Measurements from ENCODE around the gene DLEC1.

Gene DLEC1

GRCh38 chr3:38006445-38006995 is 32.5 kb upstream of the DLEC1 start:
- no peak overlapping the region for H3K27ac Mint-ChIP-seq
- no peaks in the 10 kb centered on the region for H3K27me3 Mint-ChIP-seq (ENCODE audit: low read depth)
- peaks cover 21% of the 10 kb centered on the region for H3K36me3 Mint-ChIP-seq (ENCODE audit: low read depth)
- H3K4me1 Mint-ChIP-seq, result peaks cover 12% of the 10 kb centered on the region
- no peaks in the 10 kb centered on the region for H3K9me3 Mint-ChIP-seq
- TF ChIP-seq CTCF (IDR thresholded peaks at IDR 0.05; ENCODE audit: unreplicated experiment in 3 of 3), result no peak
- H3K4me3 Mint-ChIP-seq, result no peak overlapping the region

GRCh38 chr3:38007754-38008090 is 31.3 kb upstream of the DLEC1 start:
- H3K4me3 Mint-ChIP-seq, result no peak overlapping the region
- H3K9me3 Mint-ChIP-seq, result no peaks in the 10 kb centered on the region
- H3K27me3 Mint-ChIP-seq (ENCODE audit: low read depth), result no peaks in the 10 kb centered on the region
- H3K27ac Mint-ChIP-seq, result no peak overlapping the region
- H3K4me1 Mint-ChIP-seq, result peaks cover 12% of the 10 kb centered on the region
- peaks cover 25% of the 10 kb centered on the region for H3K36me3 Mint-ChIP-seq (ENCODE audit: low read depth)
- TF ChIP-seq CTCF (IDR thresholded peaks at IDR 0.05; ENCODE audit: unreplicated experiment in 3 of 3), result no peak

- Mint-ChIP-seq H3K4me3 (no peak overlapping the region), H3K9me3 (no peaks in the 10 kb centered on the region), H3K27ac (no peak overlapping the region), H3K27me3 (ENCODE audit: low read depth) (no peaks in the 10 kb centered on the region), H3K36me3 (ENCODE audit: low read depth) (peaks cover 25% of the 10 kb centered on the region), H3K4me1 (peaks cover 12% of the 10 kb centered on the region)
- no peak for TF ChIP-seq CTCF (IDR thresholded peaks at IDR 0.05; ENCODE audit: unreplicated experiment in 3 of 3)
Measured at GRCh38 chr3:38008191-38008701, 30.8 kb upstream of the DLEC1 start.

- no peak overlapping the region for H3K27ac Mint-ChIP-seq
- no peak overlapping the region for H3K4me3 Mint-ChIP-seq
- no peak for TF ChIP-seq CTCF (IDR thresholded peaks at IDR 0.05; ENCODE audit: unreplicated experiment in 3 of 3)
- H3K9me3 Mint-ChIP-seq, result no peaks in the 10 kb centered on the region
- peaks cover 27% of the 10 kb centered on the region for H3K36me3 Mint-ChIP-seq (ENCODE audit: low read depth)
- H3K4me1 Mint-ChIP-seq, result peaks cover 12% of the 10 kb centered on the region
- no peaks in the 10 kb centered on the region for H3K27me3 Mint-ChIP-seq (ENCODE audit: low read depth)
Measured at GRCh38 chr3:38008971-38009580, 29.9 kb upstream of the DLEC1 start.

- H3K9me3 Mint-ChIP-seq, result no peaks in the 10 kb centered on the region
Measured at GRCh38 chr3:38009807-38010591, 29.0 kb upstream of the DLEC1 start.

More at GRCh38 chr3:38009807-38010591, 29.0 kb upstream of the DLEC1 start:
- Mint-ChIP-seq H3K27ac (no peak overlapping the region), H3K4me1 (peaks cover 4% of the 10 kb centered on the region), H3K27me3 (ENCODE audit: low read depth) (no peaks in the 10 kb centered on the region), H3K4me3 (no peak overlapping the region), H3K36me3 (ENCODE audit: low read depth) (peaks cover 32% of the 10 kb centered on the region)
- TF ChIP-seq CTCF (IDR thresholded peaks at IDR 0.05; ENCODE audit: unreplicated experiment in 3 of 3), result no peak
